HCT116 (cell line): Measurements from ENCODE around the gene ARHGEF25.

Experiments used
- CBX3 ChIP-seq: IDR thresholded peaks from 2 replicates; pipeline ENCODE4 v1.6.1; 2012; ENCODE audit warnings: low read depth
- ELF1 ChIP-seq: IDR thresholded peaks from 2 replicates; pipeline ENCODE4 v1.6.1; 2012; ENCODE audit warnings: low read depth, borderline replicate concordance
- EZH2 ChIP-seq: fragments of 200-600 bp; sonication (generic); IDR thresholded peaks from 2 replicates; pipeline ENCODE4 v1.6.1; 2017; ENCODE audit warnings: antibody characterized with exemption, mixed run types
- EZH2phosphoT487 ChIP-seq: fragments of 200-600 bp; IDR thresholded peaks from 2 replicates; pipeline ENCODE4 v1.6.1; 2018; ENCODE audit warnings: antibody characterized with exemption, borderline replicate concordance
- JUND ChIP-seq: IDR thresholded peaks from 2 replicates; pipeline ENCODE4 v1.6.1; 2012
- POLR2A ChIP-seq: IDR thresholded peaks from 2 replicates; pipeline ENCODE4 v1.7.0; 2011; ENCODE audit warnings: borderline replicate concordance; ENCODE audit not compliant: insufficient read depth, insufficient read length; ENCODE audit errors: extremely low read depth
- RAD21 ChIP-seq: IDR thresholded peaks from 2 replicates; pipeline ENCODE4 v1.6.1; 2012; ENCODE audit warnings: low read depth, mild to moderate bottlenecking
- SIN3A ChIP-seq: IDR thresholded peaks from 2 replicates; pipeline ENCODE4 v1.6.1; 2012; ENCODE audit warnings: low read depth
- SP1 ChIP-seq: IDR thresholded peaks from 2 replicates; pipeline ENCODE4 v1.6.1; 2012; ENCODE audit warnings: low read depth
- TCF7L2 ChIP-seq: IDR thresholded peaks from 2 replicates; pipeline ENCODE4 v1.7.0; 2011; ENCODE audit warnings: borderline replicate concordance, inconsistent platforms; ENCODE audit not compliant: insufficient read depth, insufficient read length; ENCODE audit errors: extremely low read depth
- TF ChIP-seq, protein P1 (sequence below), 3 experiments: fragments of 200-600 bp in 1 of 3; sonication (generic) in 1 of 3; IDR thresholded peaks in 2 of 3; conservative IDR thresholded peaks in 1 of 3; 2 replicates each; pipeline ENCODE4 v1.5.1; 2012 to 2017; ENCODE audit warnings: low read depth in 2 of 3, low read length in 2 of 3, antibody characterized with exemption in 1 of 3, borderline replicate concordance in 1 of 3, control low read depth in 1 of 3, mild to moderate bottlenecking in 1 of 3, mixed read lengths in 1 of 3, mixed run types in 1 of 3, moderate library complexity in 1 of 3; ENCODE audit not compliant: insufficient read depth in 1 of 3
- TF ChIP-seq, protein P2 (sequence below): IDR thresholded peaks from 2 replicates; pipeline ENCODE4 v1.6.1; 2012
- TF ChIP-seq, protein P3 (sequence below): IDR thresholded peaks from 2 replicates; pipeline ENCODE4 v1.6.1; 2011; ENCODE audit warnings: mild to moderate bottlenecking, low read length, moderate library complexity; ENCODE audit not compliant: insufficient replicate concordance; ENCODE audit errors: extremely low read depth
- TF ChIP-seq, protein P4 (sequence below): IDR thresholded peaks from 2 replicates; pipeline ENCODE4 v1.6.1; 2012; ENCODE audit warnings: low read depth

DNA sequence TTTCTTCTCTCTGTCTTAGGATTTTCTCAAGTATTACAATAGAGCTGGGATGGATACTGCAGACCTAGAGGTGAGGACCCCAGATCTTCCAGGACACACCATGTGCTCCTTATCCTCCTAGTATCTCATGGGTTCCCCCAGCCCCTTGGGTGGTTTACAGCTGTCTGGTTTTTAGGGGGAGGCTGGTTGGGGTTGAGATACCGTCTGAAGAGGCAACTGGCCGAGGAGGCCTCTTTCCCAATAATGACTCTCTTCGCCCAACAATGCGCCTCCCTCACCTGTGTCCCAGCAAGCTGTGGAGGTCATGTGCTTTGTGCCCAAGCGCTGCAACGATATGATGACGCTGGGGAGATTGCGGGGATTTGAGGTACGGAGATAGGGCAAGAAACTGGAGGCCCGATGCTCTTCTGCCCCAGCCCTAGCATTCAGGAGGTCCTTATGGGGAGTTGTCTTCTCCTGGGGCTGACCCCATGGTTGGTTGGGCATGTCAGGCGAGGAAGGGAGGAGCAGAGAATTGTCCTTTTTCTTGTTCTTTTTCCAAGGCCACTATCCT lies 3.8 kb downstream of the ARHGEF25 start:
- no peak for TF ChIP-seq CBX3
- no peak for TF ChIP-seq POLR2A
- TF ChIP-seq, protein P1, sequence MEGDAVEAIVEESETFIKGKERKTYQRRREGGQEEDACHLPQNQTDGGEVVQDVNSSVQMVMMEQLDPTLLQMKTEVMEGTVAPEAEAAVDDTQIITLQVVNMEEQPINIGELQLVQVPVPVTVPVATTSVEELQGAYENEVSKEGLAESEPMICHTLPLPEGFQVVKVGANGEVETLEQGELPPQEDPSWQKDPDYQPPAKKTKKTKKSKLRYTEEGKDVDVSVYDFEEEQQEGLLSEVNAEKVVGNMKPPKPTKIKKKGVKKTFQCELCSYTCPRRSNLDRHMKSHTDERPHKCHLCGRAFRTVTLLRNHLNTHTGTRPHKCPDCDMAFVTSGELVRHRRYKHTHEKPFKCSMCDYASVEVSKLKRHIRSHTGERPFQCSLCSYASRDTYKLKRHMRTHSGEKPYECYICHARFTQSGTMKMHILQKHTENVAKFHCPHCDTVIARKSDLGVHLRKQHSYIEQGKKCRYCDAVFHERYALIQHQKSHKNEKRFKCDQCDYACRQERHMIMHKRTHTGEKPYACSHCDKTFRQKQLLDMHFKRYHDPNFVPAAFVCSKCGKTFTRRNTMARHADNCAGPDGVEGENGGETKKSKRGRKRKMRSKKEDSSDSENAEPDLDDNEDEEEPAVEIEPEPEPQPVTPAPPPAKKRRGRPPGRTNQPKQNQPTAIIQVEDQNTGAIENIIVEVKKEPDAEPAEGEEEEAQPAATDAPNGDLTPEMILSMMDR (IDR thresholded peaks at IDR 0.05 in 2 of 3, conservative IDR thresholded peaks at IDR 0.05 in 1 of 3; ENCODE audit: borderline replicate concordance in 1 of 3, insufficient read depth in 1 of 3, low read depth in 2 of 3, low read length in 2 of 3): no peak
- no peak for TF ChIP-seq SP1
- TF ChIP-seq EZH2: no peak
- TF ChIP-seq, protein P2, sequence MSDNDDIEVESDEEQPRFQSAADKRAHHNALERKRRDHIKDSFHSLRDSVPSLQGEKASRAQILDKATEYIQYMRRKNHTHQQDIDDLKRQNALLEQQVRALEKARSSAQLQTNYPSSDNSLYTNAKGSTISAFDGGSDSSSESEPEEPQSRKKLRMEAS: no peak
- TF ChIP-seq JUND: no peak
- no peak for TF ChIP-seq EZH2phosphoT487
- TF ChIP-seq RAD21: no peak
- no peak for TF ChIP-seq SIN3A
- TF ChIP-seq ELF1: no peak
- no peak for TF ChIP-seq TCF7L2
- TF ChIP-seq, protein P3, sequence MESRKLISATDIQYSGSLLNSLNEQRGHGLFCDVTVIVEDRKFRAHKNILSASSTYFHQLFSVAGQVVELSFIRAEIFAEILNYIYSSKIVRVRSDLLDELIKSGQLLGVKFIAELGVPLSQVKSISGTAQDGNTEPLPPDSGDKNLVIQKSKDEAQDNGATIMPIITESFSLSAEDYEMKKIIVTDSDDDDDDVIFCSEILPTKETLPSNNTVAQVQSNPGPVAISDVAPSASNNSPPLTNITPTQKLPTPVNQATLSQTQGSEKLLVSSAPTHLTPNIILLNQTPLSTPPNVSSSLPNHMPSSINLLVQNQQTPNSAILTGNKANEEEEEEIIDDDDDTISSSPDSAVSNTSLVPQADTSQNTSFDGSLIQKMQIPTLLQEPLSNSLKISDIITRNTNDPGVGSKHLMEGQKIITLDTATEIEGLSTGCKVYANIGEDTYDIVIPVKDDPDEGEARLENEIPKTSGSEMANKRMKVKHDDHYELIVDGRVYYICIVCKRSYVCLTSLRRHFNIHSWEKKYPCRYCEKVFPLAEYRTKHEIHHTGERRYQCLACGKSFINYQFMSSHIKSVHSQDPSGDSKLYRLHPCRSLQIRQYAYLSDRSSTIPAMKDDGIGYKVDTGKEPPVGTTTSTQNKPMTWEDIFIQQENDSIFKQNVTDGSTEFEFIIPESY: no peak
- TF ChIP-seq, protein P4, sequence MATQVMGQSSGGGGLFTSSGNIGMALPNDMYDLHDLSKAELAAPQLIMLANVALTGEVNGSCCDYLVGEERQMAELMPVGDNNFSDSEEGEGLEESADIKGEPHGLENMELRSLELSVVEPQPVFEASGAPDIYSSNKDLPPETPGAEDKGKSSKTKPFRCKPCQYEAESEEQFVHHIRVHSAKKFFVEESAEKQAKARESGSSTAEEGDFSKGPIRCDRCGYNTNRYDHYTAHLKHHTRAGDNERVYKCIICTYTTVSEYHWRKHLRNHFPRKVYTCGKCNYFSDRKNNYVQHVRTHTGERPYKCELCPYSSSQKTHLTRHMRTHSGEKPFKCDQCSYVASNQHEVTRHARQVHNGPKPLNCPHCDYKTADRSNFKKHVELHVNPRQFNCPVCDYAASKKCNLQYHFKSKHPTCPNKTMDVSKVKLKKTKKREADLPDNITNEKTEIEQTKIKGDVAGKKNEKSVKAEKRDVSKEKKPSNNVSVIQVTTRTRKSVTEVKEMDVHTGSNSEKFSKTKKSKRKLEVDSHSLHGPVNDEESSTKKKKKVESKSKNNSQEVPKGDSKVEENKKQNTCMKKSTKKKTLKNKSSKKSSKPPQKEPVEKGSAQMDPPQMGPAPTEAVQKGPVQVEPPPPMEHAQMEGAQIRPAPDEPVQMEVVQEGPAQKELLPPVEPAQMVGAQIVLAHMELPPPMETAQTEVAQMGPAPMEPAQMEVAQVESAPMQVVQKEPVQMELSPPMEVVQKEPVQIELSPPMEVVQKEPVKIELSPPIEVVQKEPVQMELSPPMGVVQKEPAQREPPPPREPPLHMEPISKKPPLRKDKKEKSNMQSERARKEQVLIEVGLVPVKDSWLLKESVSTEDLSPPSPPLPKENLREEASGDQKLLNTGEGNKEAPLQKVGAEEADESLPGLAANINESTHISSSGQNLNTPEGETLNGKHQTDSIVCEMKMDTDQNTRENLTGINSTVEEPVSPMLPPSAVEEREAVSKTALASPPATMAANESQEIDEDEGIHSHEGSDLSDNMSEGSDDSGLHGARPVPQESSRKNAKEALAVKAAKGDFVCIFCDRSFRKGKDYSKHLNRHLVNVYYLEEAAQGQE: no peak
